H1 (cell line): ENCODE measurements around the gene SRRM5. TPM values are rescaled to one million over a fixed set of nuclear protein-coding genes. Genes with fewer than 3 reads are reported as not detected.

Experiments used
- CTCF ChIA-PET: fragments of 300-600 bp; sonication (Branson Sonifier 250); formaldehyde crosslinking; loops from one replicate; lab custom pipeline; 2021; ENCODE audit not compliant: partially characterized antibody; lab: Charles Lee
- POLR2A ChIA-PET: fragments of 300-600 bp; sonication (Branson Sonifier 250); formaldehyde crosslinking; loops from one replicate; lab custom pipeline; 2021; ENCODE audit warnings: inconsistent platforms; ENCODE audit not compliant: partially characterized antibody; lab: Charles Lee
- DNase-seq, 2 experiments: peaks; one replicate each; pipeline versions ENCODE4 v3.0.0 to v3.0.0-alpha.2; 2010 to 2022; ENCODE audit warnings: low spot score in 2 of 2, low read depth in 1 of 2, mixed read lengths in 1 of 2
- FAIRE-seq: peaks from 2 replicates; lab custom pipeline; 2011; peaks lifted over from hg19 to GRCh38; lab: Jason Lieb, UNC
- H2AFZ ChIP-seq: 2 replicates; pipeline ENCODE4 v1.8.1; 2012; ENCODE audit warnings: low read length, inconsistent platforms
- H2AK5ac ChIP-seq: 2 replicates; pipeline ENCODE4 v1.6.1; 2013; ENCODE audit warnings: low read depth, low read length
- H2BK120ac ChIP-seq: replicated peaks from 2 replicates; pipeline ENCODE3; 2013; ENCODE audit warnings: low read depth, low read length, inconsistent platforms
- H2BK12ac ChIP-seq: 2 replicates; pipeline ENCODE4 v1.6.1; 2013; ENCODE audit warnings: low read depth, low read length
- H2BK15ac ChIP-seq: 2 replicates; pipeline ENCODE4 v1.6.1; 2013; ENCODE audit warnings: low read length
- H2BK20ac ChIP-seq: 2 replicates; pipeline ENCODE4 v1.6.1; 2013; ENCODE audit warnings: low read length
- H2BK5ac ChIP-seq: 2 replicates; pipeline ENCODE4 v1.6.1; 2013; ENCODE audit warnings: low read depth, low read length
- H3K14ac ChIP-seq: 2 replicates; pipeline ENCODE4 v1.6.1; 2013; ENCODE audit warnings: inconsistent platforms; ENCODE audit not compliant: insufficient read length
- H3K18ac ChIP-seq: 2 replicates; pipeline ENCODE4 v1.6.1; 2013; ENCODE audit warnings: low read length; ENCODE audit errors: extremely low read depth
- H3K23ac ChIP-seq: 2 replicates; pipeline ENCODE4 v1.6.1; 2013; ENCODE audit warnings: inconsistent platforms; ENCODE audit not compliant: insufficient read length
- H3K23me2 ChIP-seq: 2 replicates; pipeline ENCODE4 v1.6.1; 2013; ENCODE audit warnings: low read depth, low read length
- H3K27ac ChIP-seq: 2 replicates; pipeline ENCODE4 v1.6.1; 2011; ENCODE audit warnings: low read depth, low read length, inconsistent platforms
- H3K27me3 ChIP-seq, 4 experiments: replicated peaks in 1 of 4; 1 replicate in 1 of 4; 2 replicates in 3 of 4; pipeline versions ENCODE4 v1.6.1 to v1.8.1; 2011 to 2013; ENCODE audit warnings: low read length in 3 of 4, mild to moderate bottlenecking in 3 of 4, inconsistent platforms in 2 of 4, mixed read lengths in 2 of 4, moderate library complexity in 1 of 4; ENCODE audit not compliant: control insufficient read depth in 3 of 4, insufficient read depth in 3 of 4; ENCODE audit errors: extremely low read depth in 1 of 4
- H3K36me3 ChIP-seq, 4 experiments: 2 replicates each; pipeline versions ENCODE4 v1.6.1 to v1.8.1; 2011 to 2013; ENCODE audit warnings: mild to moderate bottlenecking in 4 of 4, low read length in 3 of 4, moderate library complexity in 2 of 4, control low read depth in 1 of 4, inconsistent platforms in 1 of 4; ENCODE audit not compliant: insufficient read depth in 4 of 4, control insufficient read depth in 2 of 4
- H3K4ac ChIP-seq: replicated peaks from 2 replicates; pipeline ENCODE3; 2013; ENCODE audit warnings: low read length, low read depth, mixed read lengths, inconsistent platforms; ENCODE audit not compliant: insufficient read length
- H3K4me1 ChIP-seq, 4 experiments: replicated peaks in 1 of 4; 1 replicate in 1 of 4; 2 replicates in 3 of 4; pipeline versions ENCODE4 v1.6.1 to v1.8.1; 2011 to 2013; ENCODE audit warnings: low read length in 3 of 4, inconsistent platforms in 2 of 4, mixed read lengths in 1 of 4; ENCODE audit not compliant: insufficient read depth in 4 of 4, control insufficient read depth in 3 of 4
- H3K4me2 ChIP-seq, 2 experiments: 2 replicates each; pipeline versions ENCODE4 v1.6.1 to v1.8.1; 2011 to 2013; ENCODE audit warnings: low read depth in 2 of 2, low read length in 2 of 2, control low read depth in 1 of 2, inconsistent platforms in 1 of 2, mild to moderate bottlenecking in 1 of 2; ENCODE audit not compliant: insufficient read depth in 1 of 2
- H3K4me3 ChIP-seq, 4 experiments: fragments of 200-600, 300-600 bp in 1 of 4; sonication (generic), shearing (Covaris generic), sonication (Bioruptor Twin) in 1 of 4; 2 replicates each; pipeline versions ENCODE4 v1.5.1 to v1.8.1; 2011 to 2016; ENCODE audit warnings: low read length in 4 of 4, low read depth in 3 of 4, control low read depth in 2 of 4, inconsistent platforms in 2 of 4, mild to moderate bottlenecking in 2 of 4, mixed read lengths in 1 of 4, moderate library complexity in 1 of 4; ENCODE audit not compliant: insufficient read depth in 2 of 4; ENCODE audit errors: extremely low read depth in 1 of 4
- H3K56ac ChIP-seq: replicated peaks from 2 replicates; pipeline ENCODE3; 2013; ENCODE audit warnings: low read depth, mild to moderate bottlenecking, mixed read lengths, low read length, inconsistent platforms; ENCODE audit not compliant: insufficient read length
- H3K79me1 ChIP-seq: 2 replicates; pipeline ENCODE4 v1.6.1; 2013; ENCODE audit warnings: low read depth, low read length, control low read depth
- H3K79me2 ChIP-seq, 2 experiments: 2 replicates each; pipeline versions ENCODE4 v1.6.1 to v1.8.1; 2012 to 2013; ENCODE audit warnings: low read length in 2 of 2, mild to moderate bottlenecking in 2 of 2, inconsistent platforms in 1 of 2; ENCODE audit not compliant: insufficient read depth in 2 of 2, control insufficient read depth in 1 of 2
- H3K9ac ChIP-seq, 4 experiments: replicated peaks in 1 of 4; 1 replicate in 1 of 4; 2 replicates in 3 of 4; pipeline versions ENCODE4 v1.6.1 to v1.8.1; 2011 to 2013; ENCODE audit warnings: low read depth in 3 of 4, low read length in 3 of 4, control low read depth in 2 of 4, mild to moderate bottlenecking in 2 of 4, moderate library complexity in 2 of 4, inconsistent platforms in 1 of 4; ENCODE audit errors: extremely low read depth in 1 of 4
- H3K9me3 ChIP-seq, 2 experiments: 2 replicates each; pipeline versions ENCODE4 v1.6.1 to v1.8.1; 2012 to 2013; ENCODE audit warnings: mild to moderate bottlenecking in 2 of 2, moderate library complexity in 2 of 2, control low read depth in 1 of 2, inconsistent platforms in 1 of 2, low read depth in 1 of 2, low read length in 1 of 2, mixed read lengths in 1 of 2; ENCODE audit not compliant: insufficient read depth in 2 of 2
- H4K20me1 ChIP-seq, 2 experiments: replicated peaks in 1 of 2; 2 replicates each; pipeline versions ENCODE3 to v1.8.1; 2011 to 2013; ENCODE audit warnings: inconsistent platforms in 2 of 2, low read length in 2 of 2, mild to moderate bottlenecking in 1 of 2; ENCODE audit not compliant: insufficient read depth in 2 of 2, control insufficient read depth in 1 of 2
- H4K5ac ChIP-seq: 2 replicates; pipeline ENCODE4 v1.6.1; 2013; ENCODE audit warnings: low read length, low read depth, mixed read lengths, inconsistent platforms; ENCODE audit not compliant: insufficient read length
- H4K8ac ChIP-seq: 2 replicates; pipeline ENCODE4 v1.8.0; 2013; ENCODE audit warnings: mild to moderate bottlenecking, moderate library complexity, low read length, inconsistent platforms; ENCODE audit not compliant: insufficient read depth; ENCODE audit errors: extremely low read depth
- H4K91ac ChIP-seq: replicated peaks from 2 replicates; pipeline ENCODE3; 2013; ENCODE audit warnings: low read length, mixed read lengths, inconsistent platforms; ENCODE audit not compliant: insufficient read length
- ASH2L ChIP-seq: fragments of 200-600, 300-600 bp; sonication (generic); IDR thresholded peaks from one replicate; pipeline ENCODE4 v1.7.1; 2017; ENCODE audit warnings: low read length
- HDAC6 ChIP-seq: IDR thresholded peaks from one replicate; pipeline ENCODE4 v1.7.1; 2012; ENCODE audit warnings: low read depth, mild to moderate bottlenecking, inconsistent platforms, low read length, moderate library complexity
- KDM1A ChIP-seq: fragments of 200-600, 300-600 bp; sonication (generic); IDR thresholded peaks from 2 replicates; pipeline ENCODE4 v1.7.1; 2016; ENCODE audit warnings: mild to moderate bottlenecking, low read length, borderline replicate concordance
- NANOG ChIP-seq: IDR thresholded peaks from 2 replicates; pipeline ENCODE4 v1.6.1; 2011; ENCODE audit warnings: low read length, low read depth, mild to moderate bottlenecking, inconsistent platforms; ENCODE audit not compliant: insufficient read depth, poor library complexity, severe bottlenecking
- RBBP5 ChIP-seq: IDR thresholded peaks from 2 replicates; pipeline ENCODE4 v1.7.1; 2012; ENCODE audit warnings: low read depth, mild to moderate bottlenecking, inconsistent platforms, low read length, moderate library complexity, borderline replicate concordance
- RXRA ChIP-seq: IDR thresholded peaks from 2 replicates; pipeline ENCODE4 v1.6.1; 2011; ENCODE audit warnings: low read depth, mild to moderate bottlenecking, low read length, moderate library complexity; ENCODE audit not compliant: insufficient read depth
- SAP30 ChIP-seq: fragments of 300-600 bp; sonication (generic); IDR thresholded peaks from 2 replicates; pipeline ENCODE4 v1.7.1; 2012; ENCODE audit warnings: low read length, moderate library complexity, mild to moderate bottlenecking, inconsistent platforms; ENCODE audit not compliant: insufficient read depth, insufficient replicate concordance
- SIX5 ChIP-seq: IDR thresholded peaks from 2 replicates; pipeline ENCODE4 v1.6.1; 2011; ENCODE audit warnings: mild to moderate bottlenecking, low read depth, low read length
- TEAD4 ChIP-seq: IDR thresholded peaks from 2 replicates; pipeline ENCODE4 v1.6.1; 2012; ENCODE audit warnings: low read depth, low read length, inconsistent platforms, mixed read lengths
- YY1 ChIP-seq: IDR thresholded peaks from 2 replicates; pipeline ENCODE4 v1.6.1; 2011; ENCODE audit warnings: low read depth, mild to moderate bottlenecking, low read length
- WGBS, 2 experiments: shearing (Covaris generic) in 1 of 2; methylation state at CpG; one replicate each; pipeline versions ENCODE4 v1.1.6 to v1.1.7; 2013 to 2015; ENCODE audit warnings: low lambda C conversion rate in 2 of 2, mixed read lengths in 2 of 2, inconsistent platforms in 1 of 2, low coverage in 1 of 2, missing lambda C conversion rate in 1 of 2; ENCODE audit not compliant: insufficient replicate concordance in 2 of 2, insufficient coverage in 1 of 2, insufficient read length in 1 of 2; ENCODE audit errors: extremely low coverage in 1 of 2, missing lambda C conversion rate in 1 of 2; 5-methylcytosine and 5-hydroxymethylcytosine counted together
- polyA plus RNA-seq, 7 experiments: library from polyadenylated mRNA; depleted of rRNA in 3 of 7; stranded (reverse) in 5 of 7; unstranded in 2 of 7; fragments of >200 nt in 5 of 7; fragments of 200-250 nt in 2 of 7; gene quantifications; 1 replicate in 5 of 7; 2 replicates in 1 of 7; 4 replicates in 1 of 7; pipeline versions ENCODE4 v1.2.1 to v1.2.3, GENCODE V29; 2011 to 2013; ENCODE audit warnings: missing spikeins in 2 of 7, mixed read lengths in 2 of 7
- total RNA-seq: library from RNA; stranded (reverse); fragmentation: NEBNext Ultra II Directional; extraction: Animal tissue kit (Norgen Biotek cat#: 25700); gene quantifications from 2 replicates; pipeline ENCODE4 v1.2.1, GENCODE V29; 2021
- TF ChIP-seq, protein P1 (sequence below): IDR thresholded peaks from 2 replicates; pipeline ENCODE4 v1.6.1; 2012; ENCODE audit warnings: inconsistent platforms

Gene SRRM5
- total and polyA plus RNA-seq, 2 of the 8 experiments (the other 6 are each of a cell fraction or from before 2014, with no cell fraction given), result 0.06 to 0.11 TPM

- H3K79me1 ChIP-seq, result peaks cover 5% of the 10 kb centered on the region; the same call in 1 of the 2 replicates
- H4K20me1 ChIP-seq, result peaks cover 0 to 9% of the 10 kb centered on the region in 2 experiments
- no peak overlapping the region for H2BK15ac ChIP-seq
- no peak overlapping the region for H3K18ac ChIP-seq
- 87% methylated on average over 3 of the region's 3 CpGs; no CpG with 5 or more reads in 1 of the 2 experiments for WGBS, 2 experiments
- no peak overlapping the region for H3K14ac ChIP-seq
- H2BK5ac ChIP-seq, result no peak overlapping the region
- H2AK5ac ChIP-seq, result no peak overlapping the region
- H4K8ac ChIP-seq, result no peak overlapping the region
- no peaks in the 10 kb centered on the region; a peak in 1 of 4 replicates for H3K9me3 ChIP-seq
- no peaks in the 10 kb centered on the region for H3K4me1 ChIP-seq
- no peak for TF ChIP-seq TEAD4
- no peak for TF ChIP-seq RXRA
- TF ChIP-seq YY1, result no peak
- no peak for TF ChIP-seq KDM1A
- no peak for TF ChIP-seq NANOG
- no peak for TF ChIP-seq RBBP5
- no peak for TF ChIP-seq SIX5
- no peak for TF ChIP-seq SAP30
- no peak for TF ChIP-seq HDAC6
- TF ChIP-seq, protein P1, sequence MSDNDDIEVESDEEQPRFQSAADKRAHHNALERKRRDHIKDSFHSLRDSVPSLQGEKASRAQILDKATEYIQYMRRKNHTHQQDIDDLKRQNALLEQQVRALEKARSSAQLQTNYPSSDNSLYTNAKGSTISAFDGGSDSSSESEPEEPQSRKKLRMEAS, result no peak
- no peak for TF ChIP-seq ASH2L
- no peak overlapping the region for H4K91ac ChIP-seq
- H3K79me2 ChIP-seq, result 0 out of 4 replicates have a peak, but pooled peaks cover 0 to under 1% of the 10 kb centered on the region in 2 experiments
- no peak overlapping the region for H3K4ac ChIP-seq
- DNase-seq (no peak), FAIRE-seq (no peak)
- H3K23me2 ChIP-seq, result no peaks in the 10 kb centered on the region; the same call in 1 of the 2 replicates
- no peak overlapping the region for H4K5ac ChIP-seq
- H2AFZ ChIP-seq, result no peak overlapping the region
- no peak overlapping the region for H3K4me3 ChIP-seq
- H3K27ac ChIP-seq, result no peak overlapping the region
- H2BK12ac ChIP-seq, result no peak overlapping the region
- no peak overlapping the region for H2BK120ac ChIP-seq
- H2BK20ac ChIP-seq, result no peak overlapping the region
- H3K56ac ChIP-seq, result no peak overlapping the region
- no peak overlapping the region for H3K23ac ChIP-seq
- no peak overlapping the region for H3K4me2 ChIP-seq
- POLR2A ChIA-PET, result interaction anchor here (0.6 kb wide), 1 partner anchor 541 kb away, joined by 3 read pairs; no protein-coding TSS in a partner anchor
- H3K9ac ChIP-seq, result no peak overlapping the region
- CTCF ChIA-PET, result interaction anchor here (0.6 to 1.4 kb wide), 3 partner anchors 12 to 643 kb away, joined by 3 to 4 read pairs (median 4); no protein-coding TSS in a partner anchor
- H3K36me3 ChIP-seq, result peaks cover 0 to 4% (median 1%) of the 10 kb centered on the region in 4 experiments; a peak in 2 of 8 replicates
- no peaks in the 10 kb centered on the region for H3K27me3 ChIP-seq
Measured at GRCh38 chr19:43610493-43610892, 1.4 kb upstream of the SRRM5 start.
